Stomach (tissue), 4 donors: ENCODE measurements around the gene SYNPR.

ENCODE experiments used
- CTCF ChIP-seq, 7 experiments: fragments of 450-650 bp in 4 of 7; fragments of 200-600 bp in 3 of 7; sonication (generic) in 3 of 7; IDR thresholded peaks; one replicate each; pipeline ENCODE4 v1.5.1; 2016 to 2019; ENCODE audit warnings: antibody characterized with exemption in 7 of 7, control low read depth in 2 of 7, mild to moderate bottlenecking in 1 of 7
- EP300 ChIP-seq: sonication (generic); formaldehyde crosslinking; IDR thresholded peaks from one replicate; pipeline ENCODE4 v1.6.1; 2017; ENCODE audit warnings: antibody characterized with exemption
- POLR2A ChIP-seq, 4 donors: fragments of 450-650 bp; IDR thresholded peaks; one replicate each; pipeline ENCODE4 v1.6.1; 2016; ENCODE audit warnings: antibody characterized with exemption in 4 of 4, control low read depth in 2 of 4, mild to moderate bottlenecking in 1 of 4, moderate library complexity in 1 of 4
- POLR2AphosphoS5 ChIP-seq, 3 donors: sonication (generic); formaldehyde crosslinking; IDR thresholded peaks; one replicate each; pipeline ENCODE4 v1.6.1; 2016; ENCODE audit warnings: antibody characterized with exemption in 3 of 3

GRCh38 chr3:63571682-63572081 is 293.6 kb downstream of the SYNPR start:
- TF ChIP-seq CTCF (IDR thresholded peaks at IDR 0.05) (no peak), POLR2A (IDR thresholded peaks at IDR 0.05) (no peak), POLR2AphosphoS5 (IDR thresholded peaks at IDR 0.05) (no peak), EP300 (no peak)
